WTC11 (cell line): Measurements from ENCODE around the gene KRT6B. TPM values are rescaled to one million over a fixed set of nuclear protein-coding genes. Genes with fewer than 3 reads are reported as not detected.

Source experiments
- ATAC-seq: fragments of 200-7000 bp; cut with Tn5 transposase; 2 replicates; pipeline ENCODE4 v1.10.0; 2021; ENCODE audit warnings: mild to moderate bottlenecking, moderate library complexity
- CTCF ChIA-PET: fragments of 300-600 bp; sonication (Branson Sonifier 250); formaldehyde crosslinking; loops from one replicate; lab custom pipeline; 2021; ENCODE audit warnings: antibody characterized with exemption; lab: Charles Lee
- POLR2A ChIA-PET: fragments of 350-600 bp; sonication (Branson Sonifier 250); formaldehyde crosslinking; loops from one replicate; lab custom pipeline; 2021; ENCODE audit warnings: antibody characterized with exemption; lab: Charles Lee
- DNase-seq: peaks from one replicate; pipeline ENCODE4 v3.0.0; 2021; ENCODE audit warnings: low spot score
- H3K27ac Mint-ChIP-seq: 2 replicates; pipeline ENCODE4 v1.8.0; 2021; ENCODE audit warnings: mixed read lengths
- H3K27me3 Mint-ChIP-seq: 2 replicates; pipeline ENCODE4 v1.8.0; 2021; ENCODE audit warnings: low read depth, mild to moderate bottlenecking, moderate library complexity, mixed read lengths
- H3K36me3 Mint-ChIP-seq: 2 replicates; pipeline ENCODE4 v1.8.0; 2021; ENCODE audit warnings: mixed read lengths
- H3K4me1 Mint-ChIP-seq: 2 replicates; pipeline ENCODE4 v1.8.0; 2022; ENCODE audit warnings: mixed read lengths
- H3K4me3 Mint-ChIP-seq: 2 replicates; pipeline ENCODE4 v1.8.0; 2021; ENCODE audit warnings: mild to moderate bottlenecking, moderate library complexity, mixed read lengths
- H3K9me3 Mint-ChIP-seq: 2 replicates; pipeline ENCODE4 v1.8.0; 2021; ENCODE audit warnings: mixed read lengths
- SP1 ChIP-seq: sonication (generic); formaldehyde crosslinking; conservative IDR thresholded peaks from 2 replicates; pipeline ENCODE4 v1.8.1; 2022; ENCODE audit warnings: missing genetic modification reagents
- total RNA-seq: library from RNA; stranded (reverse); gene quantifications from 3 replicates; pipeline ENCODE4 v1.2.3, GENCODE V29; 2021
- TF ChIP-seq, protein P1 (sequence below): sonication (generic); formaldehyde crosslinking; IDR thresholded peaks from 2 replicates; pipeline ENCODE4 v1.8.0; 2022; ENCODE audit warnings: mild to moderate bottlenecking, missing genetic modification reagents

KRT6B gene
- total RNA-seq, 1 experiment from 2014 or later, result not detected

- CTCF ChIA-PET, result interaction anchor here (0.7 to 3.4 kb wide), 38 partner anchors 8 to 584 kb away, joined by 3 to 47 read pairs (median 10); partner anchors contain the start of genes KRT5, KRT71, KRT75 and KRT80
- Mint-ChIP-seq H3K9me3 (no peaks in the 10 kb centered on the region), H3K27ac (no peak overlapping the region), H3K27me3 (peaks cover 4% of the 10 kb centered on the region; the same call in 1 of the 2 replicates), H3K36me3 (no peaks in the 10 kb centered on the region), H3K4me3 (no peak overlapping the region), H3K4me1 (no peaks in the 10 kb centered on the region)
- DNase-seq (no peak), ATAC-seq (no peak)
- POLR2A ChIA-PET, result no interaction called here
- TF ChIP-seq SP1, result no peak
- TF ChIP-seq, protein P1, sequence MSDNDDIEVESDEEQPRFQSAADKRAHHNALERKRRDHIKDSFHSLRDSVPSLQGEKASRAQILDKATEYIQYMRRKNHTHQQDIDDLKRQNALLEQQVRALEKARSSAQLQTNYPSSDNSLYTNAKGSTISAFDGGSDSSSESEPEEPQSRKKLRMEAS (CRISPR knock-in tag), result 0 out of 2 replicates have a peak, but pooled peaks have one; percentile 9
Measured at GRCh38 chr12:52396656-52397055, 55.3 kb downstream of the KRT6B start.

Other genes starting within 250 kb of the KRT6B start
- 10.6 to 11.5 TPM (median 11.4 TPM) in 3 replicates for gene KRT7, start 218.9 kb downstream of the KRT6B start, total RNA-seq
- gene KRT86, start 177.5 kb downstream of the KRT6B start, total RNA-seq, result 0.11 to 0.18 TPM in 2 of 3 replicates, not detected in the other
- gene KRT81, start 160.6 kb downstream of the KRT6B start, total RNA-seq, result 0.21 to 0.70 TPM (median 0.34 TPM) in 3 replicates
- gene KRT83, start 130.7 kb downstream of the KRT6B start, total RNA-seq, result not detected in 3 replicates
- gene KRT85, start 84.7 kb downstream of the KRT6B start, total RNA-seq, result not detected in 3 replicates
- gene KRT84, start 66.5 kb downstream of the KRT6B start, total RNA-seq, result not detected in 3 replicates
- gene KRT82, start 45.8 kb downstream of the KRT6B start, total RNA-seq, result not detected in 3 replicates
- not detected in 3 replicates for gene KRT75, start 17.8 kb downstream of the KRT6B start, total RNA-seq
- gene KRT6C, start 21.7 kb upstream of the KRT6B start, total RNA-seq, result not detected in 3 replicates
- gene KRT6A, start 41.1 kb upstream of the KRT6B start, total RNA-seq, result not detected in 3 replicates
- gene KRT5, start 68.2 kb upstream of the KRT6B start, total RNA-seq, result not detected in 3 replicates
- gene KRT71, start 101.0 kb upstream of the KRT6B start, total RNA-seq, result not detected in 3 replicates
- gene KRT74, start 121.7 kb upstream of the KRT6B start, total RNA-seq, result not detected in 3 replicates
- gene KRT72, start 149.3 kb upstream of the KRT6B start, total RNA-seq, result 0.11 TPM in 1 of 3 replicates, not detected in the others
- not detected in 3 replicates for gene KRT73, start 166.4 kb upstream of the KRT6B start, total RNA-seq
- gene KRT2, start 200.1 kb upstream of the KRT6B start, total RNA-seq, result not detected in 3 replicates
- not detected in 3 replicates for gene KRT1, start 228.3 kb upstream of the KRT6B start, total RNA-seq